GM10266 (cell line): ENCODE measurements around the gene TIAM2.
"Not testable (repeated sequence)": the region's sequence is repeated elsewhere in the genome, so short reads cannot be mapped to it uniquely, and the experiment has no call there.

Experiments
- DNase-seq: peaks from one replicate; pipeline ENCODE4 v3.0.0; 2012; ENCODE audit errors: extremely low spot score
- TF ChIP-seq, protein P1 (sequence below): IDR thresholded peaks from 2 replicates; pipeline ENCODE4 v1.5.1; 2012; ENCODE audit warnings: mild to moderate bottlenecking, low read depth; ENCODE audit not compliant: control insufficient read depth, insufficient read depth; ENCODE audit errors: missing control alignments

Gene TIAM2

DNA sequence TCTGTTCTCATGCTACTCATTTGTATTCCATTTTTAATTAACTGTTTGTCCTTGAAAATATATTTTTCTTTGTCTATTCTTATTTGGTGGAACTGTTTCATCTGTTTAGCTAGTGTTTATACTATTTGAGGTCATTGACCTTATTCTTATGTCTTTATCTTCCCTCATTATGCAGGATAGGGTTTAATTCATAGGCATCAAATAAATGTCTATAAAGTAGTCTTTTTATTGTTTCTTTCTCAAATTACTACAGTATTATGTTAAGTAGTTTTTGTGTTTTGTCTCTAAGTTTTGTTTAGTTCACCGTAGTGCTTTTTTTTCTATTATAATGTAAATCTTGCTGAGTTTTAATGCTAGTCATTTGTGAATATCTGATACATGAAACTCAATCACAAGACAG, 19.0 kb downstream of the TIAM2 start:
- TF ChIP-seq, protein P1, sequence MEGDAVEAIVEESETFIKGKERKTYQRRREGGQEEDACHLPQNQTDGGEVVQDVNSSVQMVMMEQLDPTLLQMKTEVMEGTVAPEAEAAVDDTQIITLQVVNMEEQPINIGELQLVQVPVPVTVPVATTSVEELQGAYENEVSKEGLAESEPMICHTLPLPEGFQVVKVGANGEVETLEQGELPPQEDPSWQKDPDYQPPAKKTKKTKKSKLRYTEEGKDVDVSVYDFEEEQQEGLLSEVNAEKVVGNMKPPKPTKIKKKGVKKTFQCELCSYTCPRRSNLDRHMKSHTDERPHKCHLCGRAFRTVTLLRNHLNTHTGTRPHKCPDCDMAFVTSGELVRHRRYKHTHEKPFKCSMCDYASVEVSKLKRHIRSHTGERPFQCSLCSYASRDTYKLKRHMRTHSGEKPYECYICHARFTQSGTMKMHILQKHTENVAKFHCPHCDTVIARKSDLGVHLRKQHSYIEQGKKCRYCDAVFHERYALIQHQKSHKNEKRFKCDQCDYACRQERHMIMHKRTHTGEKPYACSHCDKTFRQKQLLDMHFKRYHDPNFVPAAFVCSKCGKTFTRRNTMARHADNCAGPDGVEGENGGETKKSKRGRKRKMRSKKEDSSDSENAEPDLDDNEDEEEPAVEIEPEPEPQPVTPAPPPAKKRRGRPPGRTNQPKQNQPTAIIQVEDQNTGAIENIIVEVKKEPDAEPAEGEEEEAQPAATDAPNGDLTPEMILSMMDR, result no peak
- no peak for DNase-seq

- TF ChIP-seq, protein P1, result no peak
- no peak for DNase-seq
Measured at GRCh38 chr6:155014670-155015300, 19.7 kb downstream of the TIAM2 start.

DNA sequence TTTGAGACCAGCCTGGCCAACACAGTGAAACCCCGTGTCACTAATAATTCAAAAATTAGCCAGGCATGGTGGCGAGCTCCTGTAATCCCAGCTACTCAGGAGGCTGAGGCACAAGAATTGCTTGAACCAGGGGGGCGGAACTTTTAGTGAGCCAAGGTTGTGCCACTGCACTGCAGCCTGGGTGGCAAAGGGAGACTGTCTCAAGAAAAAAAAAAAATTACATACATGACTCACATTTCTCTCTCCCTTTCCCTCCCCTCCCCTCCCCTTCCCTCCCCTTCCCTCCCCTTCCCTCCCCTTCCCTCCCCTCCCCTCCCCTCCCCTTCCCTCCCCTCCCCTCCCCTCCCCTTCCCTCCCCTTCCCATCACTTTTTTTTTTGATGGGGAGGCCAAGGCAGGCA, 23.3 kb downstream of the TIAM2 start:
- not testable (repeated sequence) for DNase-seq

DNA sequence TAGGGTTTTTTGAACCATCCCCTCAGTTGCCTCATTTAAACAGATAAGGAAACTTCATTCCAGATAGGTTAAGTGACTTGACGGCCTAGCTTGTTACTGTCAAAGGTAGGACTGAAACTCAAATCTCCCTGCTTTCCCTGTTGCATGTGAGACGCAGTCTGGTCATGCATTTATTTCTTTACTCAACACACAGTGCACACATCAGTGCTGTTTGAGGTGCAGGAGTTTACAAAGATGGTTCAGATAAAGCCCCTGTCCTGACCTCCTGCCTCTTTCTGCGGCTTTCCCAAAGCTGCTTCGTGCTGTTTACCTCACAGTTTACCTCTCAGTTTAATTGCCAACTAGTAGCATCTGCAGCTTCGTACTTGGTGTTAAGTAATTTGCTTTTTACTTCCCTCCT, 26.6 kb downstream of the TIAM2 start:
- TF ChIP-seq, protein P1, result no peak
- no peak for DNase-seq

GRCh38 chr6:155022721-155023120, 27.6 kb downstream of the TIAM2 start:
- DNase-seq, result no peak
- TF ChIP-seq, protein P1, result no peak

DNA sequence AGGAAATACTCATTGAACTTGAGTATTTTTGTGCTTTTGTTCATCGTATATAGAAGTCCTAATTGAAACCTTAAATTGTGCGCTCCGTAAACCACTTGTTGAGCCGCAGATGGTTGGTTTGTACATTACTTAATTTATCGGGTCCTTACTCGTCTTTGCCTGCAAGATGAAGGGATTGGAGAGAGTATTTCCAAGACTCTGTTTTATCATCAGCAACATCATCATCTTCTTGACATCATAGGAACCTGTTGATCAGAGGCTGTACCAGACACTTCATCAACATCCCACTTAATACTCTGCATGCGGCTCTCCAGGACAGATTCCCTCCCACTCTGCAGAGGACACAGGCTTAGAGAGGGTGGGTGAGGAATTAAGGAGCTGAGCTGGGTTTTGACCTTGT, 28.6 kb downstream of the TIAM2 start:
- DNase-seq, result no peak

DNA sequence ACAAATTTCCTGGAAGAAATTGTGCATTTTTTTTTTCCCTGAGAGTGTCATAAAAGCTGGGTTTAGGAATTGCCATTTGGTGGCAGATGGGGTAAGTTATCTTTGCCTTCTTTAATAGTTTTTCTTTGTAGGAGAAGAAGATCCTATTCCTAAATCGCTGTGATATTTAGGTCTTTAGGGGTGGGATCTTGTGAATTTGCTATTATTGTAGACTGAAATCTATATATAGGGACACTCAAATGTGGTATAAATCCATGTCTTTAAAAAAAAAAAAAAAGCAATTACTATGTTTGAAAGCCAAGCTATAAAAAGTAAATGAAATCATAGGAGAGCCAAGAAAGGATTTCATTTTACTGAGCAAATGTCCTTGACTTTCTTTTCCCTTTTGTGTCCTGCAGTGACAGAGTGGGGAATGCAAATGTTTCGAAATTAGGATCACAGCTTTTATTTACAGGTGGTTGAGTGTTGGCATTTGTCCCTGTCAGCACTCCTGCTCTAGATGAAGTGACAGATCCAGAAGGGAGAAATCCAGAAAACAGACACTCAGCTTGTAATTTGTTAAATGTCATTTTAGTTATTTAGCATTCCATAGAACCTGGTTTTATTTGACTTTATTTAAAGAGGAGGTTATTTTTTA, 29.4 kb downstream of the TIAM2 start:
- no peak for DNase-seq
- TF ChIP-seq, protein P1, result no peak

More for the DNA sequence above, 28.6 kb downstream of the TIAM2 start:
- TF ChIP-seq, protein P1, result no peak
